GM12878 (cell line): ENCODE measurements around the gene FRMD8. TPM values are rescaled to one million over a fixed set of nuclear protein-coding genes. Genes with fewer than 3 reads are reported as not detected.

ENCODE experiments used
- ATAC-seq: fragments of 200-7000 bp; cut with Tn5 transposase; 3 replicates; pipeline ENCODE4 v1.9.1; 2020; ENCODE audit warnings: mild to moderate bottlenecking, moderate library complexity
- BruUV-seq: library from RNA; stranded (reverse); fragments of 400-500 nt; replicated peaks from 2 replicates; lab custom pipeline; 2021; lab: Mats Ljungman, UMichigan
- CTCF ChIA-PET: fragments of 300-600 bp; sonication (Branson Sonifier 250); formaldehyde crosslinking; extraction: SDS; loops from one replicate; lab custom pipeline; 2021; ENCODE audit warnings: inconsistent platforms; lab: Yijun Ruan, JAX
- POLR2A ChIA-PET: fragments of 350-600 bp; formaldehyde crosslinking; extraction: SDS; loops from one replicate; lab custom pipeline; 2021; ENCODE audit warnings: inconsistent platforms; lab: Charles Lee
- RAD21 ChIA-PET: fragments of 300-600 bp; sonication (Branson Sonifier 250); formaldehyde crosslinking; loops from one replicate; lab custom pipeline; 2023; ENCODE audit warnings: antibody characterized with exemption; ENCODE audit not compliant: unreplicated experiment; lab: Charles Lee
- SMC1A ChIA-PET: fragments of 300-600 bp; sonication (Branson Sonifier 250); formaldehyde crosslinking; loops from one replicate; lab custom pipeline; 2023; ENCODE audit not compliant: unreplicated experiment, uncharacterized antibody; lab: Charles Lee
- DNase-seq: peaks from one replicate; pipeline ENCODE4 v3.0.0-alpha.2; 2011; ENCODE audit warnings: low read depth, low spot score
- FAIRE-seq: peaks from 3 replicates; lab custom pipeline; 2011; peaks lifted over from hg19 to GRCh38; lab: Jason Lieb, UNC
- H2AFZ ChIP-seq: 2 replicates; pipeline ENCODE4 v1.6.0; 2011; ENCODE audit warnings: low read depth, low read length, control low read depth; ENCODE audit not compliant: control insufficient read depth
- H3K27ac ChIP-seq: 2 replicates; pipeline ENCODE4 v1.5.1; 2011; ENCODE audit warnings: control low read depth; ENCODE audit not compliant: control insufficient read depth, insufficient read depth
- H3K27me3 ChIP-seq, 2 experiments: replicated peaks in 1 of 2; 2 replicates each; pipeline versions ENCODE4 v1.6.0 to v1.6.1; 2011; ENCODE audit warnings: low read length in 1 of 2; ENCODE audit not compliant: control insufficient read depth in 2 of 2, insufficient read depth in 2 of 2
- H3K36me3 ChIP-seq, 2 experiments: 2 replicates each; pipeline ENCODE4 v1.5.1; 2011; ENCODE audit warnings: low read length in 1 of 2; ENCODE audit not compliant: control insufficient read depth in 2 of 2, insufficient read depth in 2 of 2
- H3K4me1 ChIP-seq: 2 replicates; pipeline ENCODE4 v1.6.1; 2011; ENCODE audit warnings: mild to moderate bottlenecking, low read length, moderate library complexity, mixed read lengths; ENCODE audit not compliant: control insufficient read depth, insufficient read depth
- H3K4me2 ChIP-seq: 2 replicates; pipeline ENCODE4 v1.6.0; 2011; ENCODE audit warnings: control low read depth; ENCODE audit not compliant: control insufficient read depth, insufficient read depth
- H3K4me3 ChIP-seq: fragments of 200-600 bp; sonication (generic); 2 replicates; pipeline ENCODE4 v1.5.1; 2016
- H3K79me2 ChIP-seq: 2 replicates; pipeline ENCODE4 v1.6.0; 2011; ENCODE audit warnings: low read length; ENCODE audit not compliant: control insufficient read depth, insufficient read depth
- H3K9ac ChIP-seq: 2 replicates; pipeline ENCODE4 v1.8.0; 2011; ENCODE audit warnings: low read length, control low read depth, mixed read lengths; ENCODE audit not compliant: control insufficient read depth, insufficient read depth
- H3K9me3 ChIP-seq: replicated peaks from 3 replicates; pipeline ENCODE4 v1.5.1; 2011; ENCODE audit warnings: mild to moderate bottlenecking, low read length; ENCODE audit not compliant: control insufficient read depth, insufficient read depth
- H4K20me1 ChIP-seq: 2 replicates; pipeline ENCODE4 v1.6.0; 2011; ENCODE audit not compliant: control insufficient read depth, insufficient read depth
- BRCA1 ChIP-seq: IDR thresholded peaks from 2 replicates; pipeline ENCODE4 v1.6.1; 2011; ENCODE audit warnings: low read depth, low read length, improper control_type of control experiment
- CEBPB ChIP-seq, 2 experiments: fragments of 150-350 bp in 1 of 2; IDR thresholded peaks; 2 replicates each; pipeline ENCODE4 v1.6.1; 2012 to 2014; ENCODE audit warnings: low read depth in 2 of 2, low read length in 2 of 2, borderline replicate concordance in 1 of 2, inconsistent platforms in 1 of 2
- CREB1 ChIP-seq: IDR thresholded peaks from 2 replicates; pipeline ENCODE4 v1.6.1; 2012; ENCODE audit warnings: low read depth, mild to moderate bottlenecking, inconsistent platforms
- ESRRA ChIP-seq: IDR thresholded peaks from 2 replicates; pipeline ENCODE4 v1.6.1; 2012; ENCODE audit warnings: mild to moderate bottlenecking, low read length, improper control_type of control experiment
- ETV6 ChIP-seq, 2 experiments: fragments of 450-650 bp in 1 of 2; IDR thresholded peaks in 1 of 2; conservative IDR thresholded peaks in 1 of 2; 2 replicates each; pipeline ENCODE4 v1.6.1; 2014; ENCODE audit warnings: antibody characterized with exemption in 1 of 2, borderline replicate concordance in 1 of 2, low read depth in 1 of 2, mild to moderate bottlenecking in 1 of 2, moderate library complexity in 1 of 2
- HDGF ChIP-seq: fragments of 450-650 bp; IDR thresholded peaks from 2 replicates; pipeline ENCODE4 v1.6.1; 2016; ENCODE audit warnings: antibody characterized with exemption
- IRF3 ChIP-seq: fragments of 450-650 bp; IDR thresholded peaks from 2 replicates; pipeline ENCODE4 v1.6.1; 2014; ENCODE audit warnings: mild to moderate bottlenecking
- IRF5 ChIP-seq: fragments of 450-650 bp; IDR thresholded peaks from 2 replicates; pipeline ENCODE4 v1.6.1; 2017; ENCODE audit warnings: borderline replicate concordance
- MEF2A ChIP-seq: IDR thresholded peaks from 2 replicates; pipeline ENCODE4 v1.6.1; 2011; ENCODE audit warnings: low read depth, mild to moderate bottlenecking, low read length, moderate library complexity; ENCODE audit not compliant: insufficient read depth
- NFXL1 ChIP-seq: fragments of 450-650 bp; IDR thresholded peaks from 2 replicates; pipeline ENCODE4 v1.6.1; 2017; ENCODE audit warnings: antibody characterized with exemption, mild to moderate bottlenecking, borderline replicate concordance
- SPI1 ChIP-seq: IDR thresholded peaks from 2 replicates; pipeline ENCODE4 v1.6.1; 2011; ENCODE audit warnings: low read depth, mild to moderate bottlenecking, low read length, moderate library complexity, borderline replicate concordance; ENCODE audit not compliant: insufficient read depth
- SREBF1 ChIP-seq: IDR thresholded peaks from 2 replicates; pipeline ENCODE4 v1.6.1; 2012; ENCODE audit warnings: mild to moderate bottlenecking, low read length
- TBL1XR1 ChIP-seq: IDR thresholded peaks from 2 replicates; pipeline ENCODE4 v1.6.1; 2012; ENCODE audit warnings: low read depth, low read length, improper control_type of control experiment
- USF1 ChIP-seq: IDR thresholded peaks from 2 replicates; pipeline ENCODE4 v1.6.1; 2011; ENCODE audit warnings: borderline replicate concordance, low read depth, mild to moderate bottlenecking, moderate library complexity, mixed read lengths, low read length; ENCODE audit not compliant: insufficient read depth; ENCODE audit errors: extremely low read length
- USF2 ChIP-seq: IDR thresholded peaks from 2 replicates; pipeline ENCODE4 v1.6.1; 2011; ENCODE audit warnings: low read depth, low read length, improper control_type of control experiment, borderline replicate concordance
- YBX1 ChIP-seq: fragments of 450-650 bp; IDR thresholded peaks from 2 replicates; pipeline ENCODE4 v1.6.1; 2016; ENCODE audit warnings: antibody characterized with exemption
- ZNF622 ChIP-seq: fragments of 450-650 bp; IDR thresholded peaks from 2 replicates; pipeline ENCODE4 v1.6.1; 2017; ENCODE audit warnings: mild to moderate bottlenecking, inconsistent platforms
- WGBS: methylation state at CpG from one replicate; pipeline ENCODE4 v1.1.6; 2016; ENCODE audit warnings: low lambda C conversion rate; ENCODE audit not compliant: insufficient replicate concordance, insufficient coverage; ENCODE audit errors: missing lambda C conversion rate; 5-methylcytosine and 5-hydroxymethylcytosine counted together
- in situ Hi-C: fragments of 300-500 bp; cut with MboI; formaldehyde crosslinking; loops from 9 replicates; pipeline ENCODE4 v1.14.3; 2018; ENCODE audit warnings: mixed read lengths
- intact Hi-C: fragments of 100-400 bp; cut with micrococcal nuclease; formaldehyde crosslinking; loops from one replicate; pipeline ENCODE4 v1.14.2; 2022; ENCODE audit not compliant: unreplicated experiment
- polyA plus RNA-seq, 11 experiments: library from polyadenylated mRNA; depleted of rRNA in 4 of 11; unstranded in 6 of 11; stranded (reverse) in 5 of 11; fragments of >200 nt; fragmentation: Nextera tagmentation in 4 of 11; fragmentation: Illumina TruSeq in 1 of 11; extraction: Ambion mirVana in 4 of 11; extraction: Trizol in 1 of 11; gene quantifications; 1 replicate in 1 of 11; 2 replicates in 10 of 11; pipeline versions ENCODE4 v1.2.1 to v1.2.3, GENCODE V29; 2011 to 2016; ENCODE audit warnings: inconsistent platforms in 2 of 11, missing spikeins in 2 of 11, low read depth in 1 of 11
- total RNA-seq, 4 experiments: library from RNA; depleted of rRNA in 3 of 4; stranded (reverse); fragments of >200 nt in 3 of 4; fragmentation: Illumina TruSeq in 1 of 4; extraction: Trizol in 1 of 4; gene quantifications; 2 replicates each; pipeline versions ENCODE4 v1.2.1 to v1.2.3, GENCODE V29; 2013 to 2021

FRMD8 gene
- total and polyA plus RNA-seq, 10 of the 15 experiments (the other 5 are each of a cell fraction or from before 2014, with no cell fraction given), result 8.3 to 69.4 (median 28.0) TPM

- TF ChIP-seq CEBPB (IDR thresholded peaks at IDR 0.05; ENCODE audit: borderline replicate concordance in 1 of 2, low read depth in 2 of 2, low read length in 2 of 2), result no peak
- TF ChIP-seq TBL1XR1, result no peak
- no peak for TF ChIP-seq BRCA1
- no peak for TF ChIP-seq MEF2A
Observed at GRCh38 chr11:65399249-65399648, 12.8 kb downstream of the FRMD8 start (continued).

- in situ Hi-C loops, result no loop called here
- no peak for DNase-seq
- H2AFZ ChIP-seq, result no peak overlapping the region
- H3K36me3 ChIP-seq, result peaks cover 12 to 34% of the 10 kb centered on the region in 2 experiments
- peaks cover 17% of the 10 kb centered on the region for H3K4me1 ChIP-seq
- SMC1A ChIA-PET, result no interaction called here
- CTCF ChIA-PET, result no interaction called here
- H3K79me2 ChIP-seq, result no peaks in the 10 kb centered on the region; the same call in 1 of the 2 replicates
- no peak overlapping the region for H3K9ac ChIP-seq
- H3K4me2 ChIP-seq, result no peak overlapping the region
- 93% methylated on average over 10 of the region's 10 CpGs for WGBS
- H3K27me3 ChIP-seq, result no peaks in the 10 kb centered on the region
- H3K27ac ChIP-seq, result no peak overlapping the region
- intact Hi-C loops, result no loop called here
- no peaks in the 10 kb centered on the region for H4K20me1 ChIP-seq
- no peak for ATAC-seq
- no peak for FAIRE-seq
- BruUV-seq, result no TSS peak
- no peaks in the 10 kb centered on the region for H3K9me3 ChIP-seq
- no peak overlapping the region for H3K4me3 ChIP-seq
- RAD21 ChIA-PET, result no interaction called here
- POLR2A ChIA-PET, result no interaction called here
- TF ChIP-seq IRF5 (no peak), USF2 (no peak), HDGF (no peak), ESRRA (no peak), YBX1 (no peak), SPI1 (no peak), ETV6 (conservative IDR thresholded peaks at IDR 0.05 in 1 of 2, IDR thresholded peaks at IDR 0.05 in 1 of 2; ENCODE audit: borderline replicate concordance in 1 of 2, low read depth in 1 of 2) (no peak), IRF3 (no peak), USF1 (no peak), ZNF622 (no peak), SREBF1 (no peak), NFXL1 (no peak), CREB1 (no peak)
Observed at GRCh38 chr11:65399845-65400244, 13.4 kb downstream of the FRMD8 start.
